Adipocyte (in vitro differentiated cells): Measurements from ENCODE around the gene ADISSP.

Experiments used
- DNase-seq: peaks from one replicate; pipeline ENCODE4 v3.0.0-alpha.2; 2015; ENCODE audit warnings: low read depth
- H3K27me3 ChIP-seq: replicated peaks from 2 replicates; pipeline ENCODE4 v1.7.0; 2013; ENCODE audit warnings: mild to moderate bottlenecking, low read length, moderate library complexity; ENCODE audit not compliant: control insufficient read depth, insufficient read depth
- H3K36me3 ChIP-seq: 2 replicates; pipeline ENCODE4 v1.7.0; 2013; ENCODE audit warnings: low read length, mild to moderate bottlenecking, moderate library complexity; ENCODE audit not compliant: control insufficient read depth, insufficient read depth, severe bottlenecking
- H3K4me1 ChIP-seq: 2 replicates; pipeline ENCODE4 v1.7.0; 2013; ENCODE audit warnings: mild to moderate bottlenecking, low read length, moderate library complexity; ENCODE audit not compliant: control insufficient read depth, insufficient read depth
- H3K4me3 ChIP-seq: 2 replicates; pipeline ENCODE4 v1.7.0; 2013; ENCODE audit warnings: mild to moderate bottlenecking, low read length, moderate library complexity
- H3K9ac ChIP-seq: 2 replicates; pipeline ENCODE4 v1.7.0; 2013; ENCODE audit warnings: mild to moderate bottlenecking, low read length, moderate library complexity
- H3K9me3 ChIP-seq: 2 replicates; pipeline ENCODE4 v1.7.0; 2013; ENCODE audit warnings: mild to moderate bottlenecking, low read length, moderate library complexity; ENCODE audit not compliant: control insufficient read depth

Gene ADISSP

DNA sequence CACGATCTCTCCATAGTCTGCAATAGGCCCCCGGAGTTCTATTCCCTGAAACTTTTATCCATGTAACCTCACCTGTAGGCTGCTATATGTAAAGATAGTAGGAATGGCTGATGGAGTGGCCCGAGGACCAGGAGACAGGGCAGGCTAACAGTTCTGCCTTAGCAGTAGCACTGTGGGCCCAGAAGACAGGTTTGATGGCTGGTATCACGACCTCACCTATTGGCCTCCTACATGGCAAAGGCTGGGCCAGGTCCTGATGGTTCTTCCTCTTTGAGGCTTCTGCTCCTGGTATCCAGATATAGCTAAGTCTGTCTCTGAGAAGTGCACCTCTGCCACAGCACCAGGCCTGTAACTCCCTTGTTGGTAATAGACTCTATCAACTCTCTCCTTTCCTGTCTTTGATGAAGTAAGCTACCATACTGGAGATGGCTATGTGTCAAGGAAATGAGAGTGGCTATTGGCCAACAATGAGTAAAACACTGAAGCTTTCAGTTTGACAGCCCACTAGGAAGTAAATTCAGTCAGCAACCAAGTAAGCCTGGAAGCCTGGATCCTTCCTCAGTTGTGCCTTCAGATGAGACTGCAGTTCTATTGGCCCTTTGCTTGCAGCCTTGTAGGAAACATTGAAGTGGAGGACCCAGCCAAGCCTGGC, 8.0 kb upstream of the ADISSP start:
- no peak for DNase-seq
- peaks cover 4% of the 10 kb centered on the region for H3K9me3 ChIP-seq
- peaks cover 5% of the 10 kb centered on the region for H3K4me1 ChIP-seq
- H3K27me3 ChIP-seq: no peaks in the 10 kb centered on the region
- H3K9ac ChIP-seq: no peak overlapping the region
- H3K36me3 ChIP-seq: no peaks in the 10 kb centered on the region
- H3K4me3 ChIP-seq: no peak overlapping the region

DNA sequence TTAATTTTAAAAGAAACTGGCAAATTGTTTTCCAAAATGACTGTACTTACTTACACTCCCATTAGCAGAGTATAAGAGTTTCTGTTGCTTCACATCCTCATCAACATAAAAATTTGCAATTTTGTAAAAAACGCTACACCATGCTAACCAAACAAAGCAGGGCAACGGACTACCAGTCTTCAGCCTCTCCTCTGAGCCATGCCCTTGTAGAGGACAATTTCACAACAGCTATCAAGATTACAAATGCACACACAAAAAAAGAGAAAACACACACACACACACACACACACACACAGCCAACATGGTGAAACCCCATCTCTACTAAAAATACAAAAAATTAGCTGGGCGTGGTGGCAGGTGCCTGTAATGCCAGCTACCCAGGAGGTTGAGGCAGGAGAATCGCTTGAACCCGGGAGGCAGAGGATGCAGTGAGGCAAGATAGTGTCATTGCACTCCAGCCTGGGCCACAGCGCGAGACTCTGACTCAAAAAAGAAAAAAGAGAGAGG, 4.1 kb upstream of the ADISSP start:
- no peaks in the 10 kb centered on the region for H3K36me3 ChIP-seq
- H3K9me3 ChIP-seq: peaks cover 4% of the 10 kb centered on the region
- H3K4me1 ChIP-seq: peaks cover 22% of the 10 kb centered on the region
- H3K4me3 ChIP-seq: no peak overlapping the region
- no peak overlapping the region for H3K9ac ChIP-seq
- no peaks in the 10 kb centered on the region for H3K27me3 ChIP-seq
- DNase-seq: no peak

DNA sequence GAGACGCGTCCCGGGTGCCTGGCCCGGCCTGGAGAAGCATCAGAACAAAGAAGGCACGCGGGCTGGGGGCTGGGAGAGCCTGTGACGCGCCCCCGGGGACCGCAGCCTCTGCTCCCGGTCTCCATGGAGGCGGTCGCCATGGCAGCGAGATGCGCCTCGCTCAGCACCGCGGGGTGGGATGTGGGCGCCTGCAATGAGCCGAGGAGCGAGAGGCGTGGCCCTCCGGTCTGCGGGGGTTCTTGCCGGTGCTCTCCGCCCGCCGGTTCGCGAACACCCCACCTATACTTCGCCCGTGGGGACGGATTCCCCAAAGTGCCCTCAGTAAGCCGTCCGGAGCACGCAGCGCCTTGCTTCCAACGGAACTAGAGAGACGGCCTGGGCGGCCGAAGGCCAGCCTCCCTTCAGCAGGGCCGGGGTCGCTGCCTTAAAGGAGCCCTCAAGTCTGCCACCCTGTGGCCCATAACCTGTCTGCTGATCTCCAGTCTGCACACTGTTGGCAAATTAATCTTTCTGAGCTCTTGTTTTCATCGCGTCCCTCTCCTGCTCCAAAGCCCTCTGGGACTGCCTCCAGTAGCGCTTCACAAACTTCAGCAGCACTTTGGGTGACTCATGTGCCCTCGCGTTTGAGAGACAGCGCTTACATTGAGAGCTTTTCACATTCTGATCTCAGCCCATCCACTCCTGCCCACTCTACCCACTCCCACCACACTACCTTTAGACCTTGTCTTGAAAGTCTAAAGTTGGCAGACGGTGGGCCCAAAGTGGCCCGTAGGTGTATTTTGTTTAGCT, 983 bp upstream of the ADISSP start:
- peak overlapping the region; percentile 87 for H3K4me3 ChIP-seq
- peak; percentile 83 for DNase-seq
- H3K9ac ChIP-seq: peak overlapping the region; percentile 89
- no peaks in the 10 kb centered on the region for H3K27me3 ChIP-seq
- H3K4me1 ChIP-seq: peaks cover 52% of the 10 kb centered on the region
- H3K36me3 ChIP-seq: no peaks in the 10 kb centered on the region
- no peaks in the 10 kb centered on the region for H3K9me3 ChIP-seq

DNA sequence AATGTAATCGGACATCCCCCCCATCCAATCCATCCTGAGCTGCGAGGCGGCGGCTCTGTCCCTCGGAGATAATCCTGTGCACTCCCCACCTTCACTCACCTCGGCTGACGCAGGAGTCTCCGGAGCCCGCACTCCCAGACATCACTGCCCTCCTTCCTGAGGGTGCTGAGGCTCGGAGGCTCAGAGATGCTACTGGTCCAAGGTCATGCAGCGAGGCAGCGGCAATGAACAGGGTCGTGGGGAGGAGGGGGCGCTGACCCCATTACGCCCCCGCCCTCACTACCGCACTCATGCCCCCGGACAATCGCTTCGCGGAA, 485 bp downstream of the ADISSP start:
- Histone ChIP-seq H3K36me3 (no peaks in the 10 kb centered on the region), H3K4me1 (peaks cover 53% of the 10 kb centered on the region), H3K9me3 (no peaks in the 10 kb centered on the region), H3K27me3 (no peaks in the 10 kb centered on the region), H3K4me3 (peak overlapping the region; percentile 87), H3K9ac (peak overlapping the region; percentile 86)
- DNase-seq: peak; percentile 40

DNA sequence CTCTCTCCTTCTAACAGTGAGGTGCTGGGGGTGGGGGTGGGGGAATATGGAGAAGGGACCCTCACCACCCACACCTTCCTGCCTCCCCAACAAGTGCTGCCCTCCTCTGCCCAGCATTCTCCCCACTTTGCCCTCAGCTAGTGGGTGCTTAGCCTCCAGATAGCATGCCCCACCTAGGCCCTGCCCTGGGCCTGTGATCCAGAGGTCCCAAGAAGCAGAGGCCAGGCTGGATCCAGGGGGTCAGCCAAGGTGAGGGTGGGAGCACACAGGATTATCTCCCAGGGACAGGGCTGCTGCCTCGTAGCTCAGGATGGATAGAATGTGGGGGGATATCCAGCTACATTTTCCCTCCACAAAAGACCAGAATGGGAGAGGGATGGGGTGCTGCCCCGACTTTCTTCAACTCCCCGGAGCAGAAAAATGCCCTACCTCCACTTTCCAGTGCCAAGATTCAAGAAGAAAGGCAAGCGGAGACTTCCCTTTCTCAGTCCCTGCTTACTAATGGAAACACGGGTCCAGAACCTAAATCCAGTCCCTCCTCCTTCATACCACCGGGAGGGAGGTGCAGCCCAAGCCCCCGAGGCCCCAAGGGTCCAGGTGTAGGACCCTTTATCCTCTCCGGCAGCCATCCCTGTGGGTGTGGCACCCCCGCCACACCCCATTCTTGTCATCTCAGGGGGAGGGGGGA, 987 bp downstream of the ADISSP start:
- H3K4me3 ChIP-seq: peak overlapping the region; percentile 87
- no peaks in the 10 kb centered on the region for H3K27me3 ChIP-seq
- peak overlapping the region; percentile 86 for H3K9ac ChIP-seq
- peaks cover 3% of the 10 kb centered on the region for H3K36me3 ChIP-seq
- H3K9me3 ChIP-seq: no peaks in the 10 kb centered on the region
- peaks cover 53% of the 10 kb centered on the region for H3K4me1 ChIP-seq
- no peak for DNase-seq

DNA sequence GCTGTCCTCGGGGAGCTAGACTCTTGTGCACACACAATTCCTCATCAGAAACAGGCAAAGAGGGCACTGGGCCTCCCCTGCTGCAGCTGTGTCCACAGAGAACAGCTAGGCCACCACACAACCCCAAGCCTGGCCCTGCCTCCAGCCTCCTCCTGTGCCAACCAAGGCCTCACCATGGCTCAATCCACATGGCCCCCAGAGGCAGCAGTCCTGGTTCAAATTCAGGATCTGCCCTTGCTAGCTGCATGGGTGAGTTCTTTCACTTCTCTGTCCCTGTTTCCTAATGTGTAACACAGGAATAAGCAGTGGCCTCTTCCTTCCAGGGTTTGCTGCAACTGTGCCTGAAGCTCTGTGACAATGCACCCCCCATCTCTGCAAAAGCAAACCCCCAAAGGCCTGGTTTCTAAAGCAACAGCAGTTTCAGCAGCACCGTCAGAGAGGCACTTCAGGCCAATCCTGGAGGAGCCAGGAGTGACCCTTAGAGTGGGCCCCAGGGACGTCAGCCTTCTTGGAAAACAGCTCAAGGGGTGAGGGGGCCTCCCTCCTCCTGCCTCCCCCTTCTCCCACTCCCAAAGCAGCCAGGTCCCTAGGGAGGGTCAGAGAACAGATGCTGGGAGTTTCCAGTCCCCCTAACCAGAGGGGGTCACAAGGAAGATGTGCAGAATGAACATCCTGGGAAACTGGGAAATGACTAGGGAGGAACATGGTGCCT, 2.2 kb downstream of the ADISSP start:
- H3K9me3 ChIP-seq: no peaks in the 10 kb centered on the region
- DNase-seq: no peak
- no peaks in the 10 kb centered on the region for H3K27me3 ChIP-seq
- peak overlapping the region; percentile 86 for H3K9ac ChIP-seq
- H3K4me1 ChIP-seq: peaks cover 53% of the 10 kb centered on the region
- H3K4me3 ChIP-seq: peak overlapping the region; percentile 87
- peaks cover 4% of the 10 kb centered on the region for H3K36me3 ChIP-seq

DNA sequence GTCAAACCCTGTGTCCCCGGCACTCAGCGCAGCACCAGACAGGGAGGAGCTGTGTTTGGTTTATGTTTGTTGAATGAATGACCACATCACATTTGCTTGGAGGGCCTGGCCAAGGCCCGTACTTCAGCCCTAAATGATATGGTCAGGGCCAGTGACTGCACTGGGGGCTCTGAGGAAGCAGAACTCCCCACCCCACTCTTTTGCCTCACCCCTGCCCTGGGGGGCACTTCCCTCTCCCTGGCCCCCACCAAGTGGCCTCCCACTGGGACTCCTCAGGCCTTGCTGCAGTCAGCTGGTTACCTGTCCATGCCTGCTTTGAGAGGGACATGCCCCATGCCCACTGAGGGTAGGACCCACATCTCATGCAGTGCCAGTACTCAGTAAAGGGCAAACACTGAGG, 2.9 kb downstream of the ADISSP start:
- no peak for DNase-seq
- Histone ChIP-seq H3K4me1 (peaks cover 53% of the 10 kb centered on the region), H3K4me3 (no peak overlapping the region), H3K27me3 (no peaks in the 10 kb centered on the region), H3K9ac (peak overlapping the region; percentile 86), H3K36me3 (peaks cover 4% of the 10 kb centered on the region), H3K9me3 (no peaks in the 10 kb centered on the region)

DNA sequence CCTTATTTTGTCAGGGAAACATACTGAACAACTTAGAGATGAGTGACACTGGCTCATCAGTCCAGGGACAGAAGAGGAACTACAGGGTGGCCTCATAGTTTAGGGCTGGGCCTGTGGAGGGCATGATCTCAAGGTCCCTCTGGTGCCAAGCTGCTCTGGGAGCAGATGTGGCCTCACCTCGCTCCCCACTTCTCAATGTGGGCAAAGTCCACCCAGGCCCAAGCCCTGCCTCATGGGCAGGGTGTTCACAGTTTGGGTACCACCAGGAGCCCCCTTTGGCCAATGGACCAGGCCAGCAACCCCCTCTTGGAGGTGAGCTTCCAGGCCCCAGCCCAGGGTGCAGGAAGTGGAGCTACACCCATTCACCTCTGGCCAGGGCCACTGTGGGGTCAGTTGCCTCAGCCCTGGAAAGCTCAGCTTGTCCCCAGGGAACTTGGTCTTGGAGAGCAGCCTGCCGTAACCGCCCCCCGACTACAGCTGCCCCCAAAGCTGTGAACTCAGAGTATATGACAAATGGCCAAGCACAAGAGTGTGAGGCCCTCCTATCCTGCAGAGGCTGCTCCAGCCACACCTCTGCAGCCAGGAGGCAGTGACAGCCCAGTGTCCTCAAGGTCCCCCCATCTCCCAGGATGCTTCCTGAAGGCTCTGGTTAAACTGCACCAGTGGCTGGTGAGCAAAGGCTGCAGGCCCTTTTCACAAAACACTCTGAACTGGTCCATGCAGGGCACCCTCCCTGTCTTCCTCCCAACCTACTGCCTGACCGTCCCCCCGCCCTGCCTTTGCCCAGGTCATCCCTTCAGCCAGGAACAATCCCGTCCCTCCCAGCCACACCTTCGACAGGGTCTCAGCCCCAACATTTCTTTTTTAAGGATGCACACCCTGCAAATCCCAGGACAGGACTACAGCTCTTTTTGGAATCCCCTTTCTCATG, 3.6 kb downstream of the ADISSP start:
- no peak for DNase-seq
- Histone ChIP-seq H3K27me3 (no peaks in the 10 kb centered on the region), H3K9me3 (no peaks in the 10 kb centered on the region), H3K9ac (no peak overlapping the region), H3K4me1 (peaks cover 57% of the 10 kb centered on the region), H3K36me3 (peaks cover 4% of the 10 kb centered on the region), H3K4me3 (no peak overlapping the region)

DNA sequence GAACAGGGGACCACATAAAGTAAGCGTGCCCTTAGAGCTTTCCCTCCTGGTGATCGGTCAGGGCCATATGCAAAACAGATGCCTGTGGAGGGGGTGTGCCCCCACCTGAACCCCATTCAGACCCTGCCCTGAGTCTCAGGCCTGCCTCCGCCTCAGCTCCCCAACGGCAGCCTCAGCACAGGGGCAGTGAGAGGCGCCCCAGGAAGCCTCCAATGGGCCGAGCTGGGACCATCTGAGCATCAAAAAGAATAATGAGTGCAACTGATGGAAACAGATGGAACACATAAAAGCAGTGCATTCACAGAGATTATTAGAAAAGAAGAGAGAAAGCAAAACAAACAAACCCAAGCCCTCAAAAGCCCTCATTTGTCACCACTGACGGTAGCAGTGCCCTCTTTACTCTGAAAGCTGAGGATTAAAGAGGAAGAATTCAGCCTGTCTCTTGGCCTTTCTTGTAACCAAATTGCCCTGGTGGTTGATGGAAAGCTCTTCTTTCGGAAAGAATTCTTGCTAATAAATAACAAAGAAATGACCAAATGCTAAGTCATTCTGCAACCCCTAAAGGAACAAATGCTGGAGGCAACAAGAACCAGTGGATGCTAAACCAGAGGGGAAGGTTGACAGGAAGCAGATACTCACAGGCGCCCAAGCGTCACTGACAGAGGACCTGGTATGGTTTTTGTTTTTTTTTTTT, 6.8 kb downstream of the ADISSP start:
- no peak overlapping the region for H3K4me3 ChIP-seq
- no peak overlapping the region for H3K9ac ChIP-seq
- H3K4me1 ChIP-seq: peaks cover 54% of the 10 kb centered on the region
- peaks cover 4% of the 10 kb centered on the region for H3K36me3 ChIP-seq
- DNase-seq: no peak
- H3K9me3 ChIP-seq: no peaks in the 10 kb centered on the region
- no peaks in the 10 kb centered on the region for H3K27me3 ChIP-seq

DNA sequence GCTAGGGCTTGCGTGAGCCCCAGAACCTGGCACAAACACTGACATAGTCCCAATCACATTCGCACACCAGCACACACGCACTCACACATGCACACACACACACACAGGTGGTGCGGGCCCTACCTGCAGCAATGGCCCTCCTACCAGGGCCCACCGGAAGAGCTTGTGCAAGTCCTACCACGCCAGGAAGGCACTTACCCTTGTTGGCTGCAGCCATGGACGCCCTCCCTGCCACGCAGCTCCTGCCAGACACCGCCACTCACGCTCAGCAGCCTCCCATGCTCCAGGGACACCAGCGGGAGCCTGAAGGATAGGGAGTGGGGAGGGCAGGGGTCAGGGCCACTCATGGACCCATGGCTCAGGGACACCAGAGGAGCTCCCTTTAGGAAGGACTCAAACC, 7.7 kb downstream of the ADISSP start:
- no peaks in the 10 kb centered on the region for H3K27me3 ChIP-seq
- H3K9ac ChIP-seq: no peak overlapping the region
- H3K36me3 ChIP-seq: peaks cover 12% of the 10 kb centered on the region
- no peak for DNase-seq
- no peak overlapping the region for H3K4me3 ChIP-seq
- no peaks in the 10 kb centered on the region for H3K9me3 ChIP-seq
- peaks cover 47% of the 10 kb centered on the region for H3K4me1 ChIP-seq
